HG02798 (cell line): ENCODE data around the gene CSDE1.

Source experiments
- ATAC-seq: cut with Tn5 transposase; IDR thresholded peaks from one replicate; pipeline ENCODE4 v1.9.1; 2021; ENCODE audit warnings: mild to moderate bottlenecking; ENCODE audit not compliant: unreplicated experiment, poor library complexity

CSDE1 gene

GRCh38 chr1:114753143-114753542 lies 4.6 kb downstream of the CSDE1 start:
- no peak for ATAC-seq

- no peak for ATAC-seq
Observed at GRCh38 chr1:114750780-114751179, 7.0 kb downstream of the CSDE1 start.

- no peak for ATAC-seq
Observed at GRCh38 chr1:114749835-114750234, 7.9 kb downstream of the CSDE1 start.

GRCh38 chr1:114746450-114747121 lies 11.2 kb downstream of the CSDE1 start:
- ATAC-seq, result no peak

GRCh38 chr1:114745291-114745690 lies 12.5 kb downstream of the CSDE1 start:
- no peak for ATAC-seq

GRCh38 chr1:114741963-114742746 lies 15.6 kb downstream of the CSDE1 start:
- no peak for ATAC-seq

GRCh38 chr1:114740331-114740730 lies 17.5 kb downstream of the CSDE1 start:
- no peak for ATAC-seq

GRCh38 chr1:114737314-114737849 lies 20.4 kb downstream of the CSDE1 start:
- ATAC-seq, result no peak

GRCh38 chr1:114735479-114735878 lies 22.3 kb downstream of the CSDE1 start:
- no peak for ATAC-seq

- no peak for ATAC-seq
Observed at GRCh38 chr1:114729782-114730181, 28.0 kb downstream of the CSDE1 start.

GRCh38 chr1:114728553-114728952 lies 29.2 kb downstream of the CSDE1 start:
- ATAC-seq, result no peak

GRCh38 chr1:114725230-114725629 lies 32.6 kb downstream of the CSDE1 start:
- no peak for ATAC-seq

- ATAC-seq, result no peak
Observed at GRCh38 chr1:114723915-114724314, 33.9 kb downstream of the CSDE1 start.

- no peak for ATAC-seq
Observed at GRCh38 chr1:114723457-114723856, 34.3 kb downstream of the CSDE1 start.

GRCh38 chr1:114720492-114720891 lies 37.3 kb downstream of the CSDE1 start:
- no peak for ATAC-seq

GRCh38 chr1:114719424-114719787 lies 38.4 kb downstream of the CSDE1 start:
- no peak for ATAC-seq

GRCh38 chr1:114718661-114719423 lies 38.9 kb downstream of the CSDE1 start:
- no peak for ATAC-seq

GRCh38 chr1:114716304-114717170 lies 41.2 kb downstream of the CSDE1 start, which contains the start of gene NRAS:
TSS of gene NRAS (minus strand) at chr1:114716771. CDS start at chr1:114716160, 611 bp downstream.
- peak; percentile 97 for ATAC-seq

GRCh38 chr1:114715952-114716303 lies 41.9 kb downstream of the CSDE1 start:
- ATAC-seq, result no peak

GRCh38 chr1:114712977-114713376 lies 44.8 kb downstream of the CSDE1 start:
- no peak for ATAC-seq
